T follicular helper cell (primary cell): ENCODE data around the gene RPL36.
"Not testable (repeated sequence)": the region's sequence is repeated elsewhere in the genome, so short reads cannot be mapped to it uniquely, and the experiment has no call there.

Source experiments
- DNase-seq: peaks from one replicate; pipeline ENCODE4 v3.0.0-alpha.2; 2020; ENCODE audit warnings: low read depth

The RPL36 gene

GRCh38 chr19:5706876-5707573 is 16.9 kb downstream of the RPL36 start:
- no peak for DNase-seq

DNA sequence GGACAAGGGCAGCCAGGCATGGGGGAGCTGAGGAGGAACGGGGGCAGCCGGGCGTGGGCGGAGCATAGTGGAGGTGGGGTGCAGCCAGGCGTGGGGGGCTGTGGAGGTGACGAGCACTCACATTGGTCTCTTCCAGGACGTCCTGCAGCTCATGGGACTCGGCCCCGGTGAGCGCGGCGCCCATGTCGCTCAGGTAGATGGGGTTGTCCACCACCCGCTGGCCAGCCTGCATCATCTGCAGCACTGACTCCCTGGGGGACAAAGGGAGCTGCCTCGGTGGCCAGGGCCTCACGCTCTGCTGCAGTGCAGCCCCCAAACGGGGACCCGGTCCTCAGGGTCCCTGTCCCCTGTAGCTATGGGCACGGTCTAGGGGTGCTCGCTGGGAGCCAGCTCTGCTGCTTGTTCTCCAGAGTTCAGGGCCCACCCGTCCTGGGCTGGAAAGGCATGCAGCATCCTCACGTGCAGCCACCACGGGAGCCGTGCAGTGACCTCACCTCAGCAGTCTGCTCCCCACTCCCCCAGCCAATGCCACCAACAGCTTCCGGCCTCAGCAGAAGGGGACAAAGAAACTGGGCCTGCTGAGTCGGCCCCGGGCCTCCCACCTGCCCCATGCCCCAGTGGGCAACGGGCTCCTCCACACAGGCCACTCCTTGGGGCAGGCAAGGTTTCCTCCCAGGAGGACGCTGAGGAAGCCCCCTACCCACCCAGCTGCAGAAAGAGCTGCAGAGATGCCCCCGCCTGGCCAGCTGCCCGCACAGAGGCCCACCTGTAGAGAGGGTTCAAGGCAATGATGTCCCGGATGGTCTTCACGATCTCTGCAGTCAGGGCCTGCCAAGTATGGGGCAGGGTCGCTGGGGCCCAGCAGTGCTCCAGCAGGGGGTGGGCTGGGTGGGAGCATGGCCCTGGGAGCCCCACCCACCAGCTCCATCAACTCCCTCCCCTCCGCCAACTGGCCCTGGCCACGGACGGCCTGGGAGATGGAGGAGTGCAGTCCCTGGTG is 17.8 kb downstream of the RPL36 start:
- no peak for DNase-seq

GRCh38 chr19:5711025-5711424 is 20.9 kb downstream of the RPL36 start:
- no peak for DNase-seq

DNA sequence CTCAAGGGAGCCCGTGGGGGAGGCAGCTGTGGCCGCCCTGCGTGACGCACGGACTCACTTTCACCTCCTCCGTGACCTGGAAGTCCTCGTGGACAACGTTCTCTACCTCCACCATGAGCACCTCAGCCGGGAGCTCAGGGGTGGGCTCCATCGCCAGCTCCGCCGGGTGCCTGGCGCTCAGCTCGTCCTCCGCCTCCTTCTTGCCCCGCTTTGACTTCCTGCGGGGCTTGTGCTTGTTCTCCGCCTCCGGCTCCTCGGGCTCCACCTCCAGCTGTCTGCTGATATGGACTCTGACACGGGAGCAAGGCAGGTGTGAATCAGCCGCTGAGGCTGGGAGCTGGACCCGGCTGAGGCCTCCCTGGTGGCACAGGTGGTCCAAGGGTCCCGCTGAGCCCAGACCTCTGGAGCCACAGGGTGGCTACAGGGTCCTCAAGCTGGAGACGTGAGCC is 21.6 kb downstream of the RPL36 start:
- no peak for DNase-seq

- DNase-seq = no peak
These were observed 23.1 kb downstream of the RPL36 start for GRCh38 chr19:5713228-5713627.

GRCh38 chr19:5714816-5715215 is 24.7 kb downstream of the RPL36 start:
- no peak for DNase-seq

GRCh38 chr19:5717215-5717935 is 27.3 kb downstream of the RPL36 start:
- DNase-seq = no peak

DNA sequence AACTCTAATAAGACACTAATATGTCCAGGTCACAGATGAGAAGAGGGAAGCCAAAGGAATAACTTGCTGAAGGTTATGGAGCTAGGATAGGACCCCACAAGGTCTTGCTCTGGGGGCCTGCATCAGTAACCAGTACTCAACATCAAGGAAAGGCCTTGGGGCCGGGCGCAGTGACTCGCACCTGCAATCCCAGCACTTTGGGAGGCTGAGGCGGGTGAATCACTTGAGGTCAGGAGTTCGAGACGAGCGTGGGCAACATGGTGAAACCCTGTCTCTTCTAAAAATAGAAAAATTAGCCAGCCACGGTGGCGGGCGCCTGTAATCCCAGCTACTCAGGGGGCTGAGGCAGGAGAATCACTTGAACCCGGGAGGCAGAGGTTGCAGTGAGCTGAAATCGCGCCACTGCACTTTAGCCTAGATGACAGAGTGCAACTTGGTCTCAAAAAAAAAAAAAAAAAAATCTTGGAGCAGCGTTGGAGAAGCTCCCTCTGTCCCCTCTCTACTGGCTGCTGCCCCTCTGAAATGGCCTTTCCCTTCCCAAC is 28.0 kb downstream of the RPL36 start:
- no peak for DNase-seq

DNA sequence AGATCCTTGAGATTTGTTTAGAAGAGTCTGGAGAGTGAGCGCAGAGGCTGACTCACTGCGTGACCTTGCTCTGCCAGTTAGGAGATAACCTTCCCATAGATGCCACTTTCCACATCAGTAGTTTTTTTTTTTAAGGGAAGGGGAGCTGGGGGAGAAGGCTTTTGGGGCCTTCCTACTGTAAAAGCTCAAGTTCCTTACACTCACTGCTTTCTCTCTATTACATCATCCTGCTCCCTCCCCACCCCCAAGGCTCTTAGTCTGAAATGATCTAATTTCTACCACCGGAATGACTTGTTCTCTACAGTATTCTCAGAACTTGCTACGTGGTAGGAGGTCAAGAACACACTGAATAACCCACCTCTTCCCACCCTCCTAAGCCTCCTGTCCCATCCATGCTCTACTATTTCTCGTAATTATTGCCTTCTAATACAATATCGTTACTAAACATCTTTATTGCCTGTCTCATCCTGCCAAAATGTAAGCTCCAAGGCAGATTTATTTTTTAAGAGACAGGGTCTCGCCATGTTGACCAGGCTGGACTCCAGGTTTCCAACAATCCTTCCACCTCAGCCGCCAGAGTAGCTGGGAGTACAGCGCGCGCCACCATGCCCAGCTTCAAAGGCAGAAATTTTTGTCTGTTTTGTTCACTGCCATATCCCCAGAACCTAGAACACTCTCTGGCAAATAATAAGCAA is 28.6 kb downstream of the RPL36 start:
- DNase-seq = no peak

DNA sequence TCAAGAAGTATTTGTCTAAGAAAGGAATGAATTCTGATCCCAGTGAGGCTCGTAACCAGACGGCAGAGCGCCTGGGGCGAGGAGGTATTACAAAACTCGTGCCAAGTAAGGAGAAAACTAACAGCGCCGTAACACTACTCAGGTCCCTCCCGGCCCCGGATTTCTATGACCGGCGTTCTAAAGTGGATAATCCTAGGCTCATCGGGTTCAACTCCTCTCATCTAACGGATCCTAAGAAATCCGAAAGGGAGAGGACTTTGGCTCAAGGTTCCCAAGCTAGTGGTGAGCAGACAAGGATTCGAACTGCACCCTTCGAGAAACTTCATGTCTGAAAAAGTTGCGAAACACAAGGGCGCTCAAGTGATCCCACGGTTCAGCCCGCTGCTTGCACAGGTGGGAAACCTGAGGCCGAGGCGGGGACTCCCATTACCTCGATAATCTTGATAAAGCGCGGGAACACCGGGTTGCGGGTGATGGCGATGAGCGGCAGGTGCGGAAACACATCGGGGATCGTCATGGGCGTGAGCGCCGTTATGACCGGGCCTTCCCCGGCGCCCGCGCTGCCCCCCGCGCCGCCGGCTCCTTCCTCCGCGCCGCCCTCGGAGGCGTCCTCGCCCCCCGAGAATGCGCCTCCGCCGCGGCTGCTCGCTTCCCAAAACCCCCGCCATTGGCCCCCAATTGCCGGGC is 29.3 kb downstream of the RPL36 start:
- DNase-seq = no peak

DNA sequence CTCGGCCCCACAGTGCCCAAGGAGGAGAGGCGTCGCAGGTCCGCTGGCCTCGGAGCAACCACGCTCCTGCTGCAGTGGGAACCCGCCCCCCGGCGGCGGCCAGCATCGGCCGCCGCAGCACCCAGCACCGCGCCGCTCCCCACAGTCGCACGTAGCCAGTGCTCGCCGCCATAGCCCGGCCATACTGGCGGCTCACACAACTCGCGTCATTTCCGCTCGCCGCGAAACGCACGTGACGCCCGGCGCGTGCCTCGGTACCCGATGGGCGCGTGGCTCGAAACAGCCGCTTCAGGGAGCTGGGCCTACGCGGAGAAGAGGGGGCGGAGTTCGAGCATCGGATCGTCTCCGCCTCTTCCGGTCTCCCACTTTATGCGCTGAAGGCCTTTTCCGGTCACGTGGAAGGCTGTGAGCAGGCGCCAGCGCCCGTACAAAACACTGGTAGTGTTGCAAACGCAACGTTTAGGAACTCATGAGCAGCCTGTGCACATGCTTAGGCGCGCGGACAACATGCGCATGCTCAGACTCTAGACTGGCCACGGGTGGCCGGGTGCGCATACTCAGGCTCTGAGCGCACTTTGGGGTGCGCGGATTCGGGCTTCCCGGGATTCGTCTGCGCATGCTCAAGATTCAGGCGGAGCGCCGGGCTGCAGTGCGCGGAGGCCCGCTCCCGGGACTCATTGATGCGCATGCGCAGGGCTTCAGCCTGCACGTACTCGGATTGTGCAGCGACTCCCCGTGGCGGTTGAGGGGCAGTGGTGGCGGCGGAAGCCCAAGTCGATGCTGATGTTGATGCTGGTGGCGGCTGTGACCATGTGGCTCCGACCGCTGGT is 30.1 kb downstream of the RPL36 start, which contains the start of the genes CATSPERD and LONP1:
Gene CATSPERD (plus strand): TSS at position 677 of the 830 bp plus-strand sequence. CDS start 101 bp downstream, at position 778.
Gene LONP1 (minus strand): TSS at position 186 of the 830 bp plus-strand sequence. CDS start 14 bp downstream, at position 172.
- DNase-seq = peak; percentile 97

DNA sequence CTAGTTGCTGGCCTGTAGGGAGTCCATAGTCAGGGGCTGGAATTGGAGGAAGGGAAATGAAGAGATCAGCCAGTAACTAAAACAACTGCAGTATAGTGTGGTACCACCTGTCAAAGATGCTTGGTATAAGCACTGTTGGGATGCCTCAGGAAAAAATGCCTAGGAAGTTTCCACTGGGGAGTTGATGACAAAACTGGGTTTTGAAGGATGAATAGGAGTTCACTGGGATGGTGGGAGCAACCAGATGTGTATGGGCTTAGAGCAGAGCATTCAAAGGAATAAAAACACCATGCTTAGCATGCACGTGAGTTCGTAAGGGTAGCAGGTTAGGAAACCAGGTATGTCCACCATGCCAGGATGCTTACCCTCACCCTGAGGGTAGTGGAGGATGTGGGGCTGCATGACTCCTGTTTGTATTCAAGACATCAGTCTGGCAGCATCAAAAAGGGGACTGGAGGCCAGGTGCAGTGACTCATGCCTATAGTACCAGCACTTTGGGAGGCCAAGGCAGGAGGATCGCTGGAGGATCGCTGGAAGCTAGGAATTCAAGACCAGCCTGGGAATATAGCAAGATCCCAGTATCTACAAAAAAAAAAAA is 37.5 kb downstream of the RPL36 start:
- no peak for DNase-seq

DNA sequence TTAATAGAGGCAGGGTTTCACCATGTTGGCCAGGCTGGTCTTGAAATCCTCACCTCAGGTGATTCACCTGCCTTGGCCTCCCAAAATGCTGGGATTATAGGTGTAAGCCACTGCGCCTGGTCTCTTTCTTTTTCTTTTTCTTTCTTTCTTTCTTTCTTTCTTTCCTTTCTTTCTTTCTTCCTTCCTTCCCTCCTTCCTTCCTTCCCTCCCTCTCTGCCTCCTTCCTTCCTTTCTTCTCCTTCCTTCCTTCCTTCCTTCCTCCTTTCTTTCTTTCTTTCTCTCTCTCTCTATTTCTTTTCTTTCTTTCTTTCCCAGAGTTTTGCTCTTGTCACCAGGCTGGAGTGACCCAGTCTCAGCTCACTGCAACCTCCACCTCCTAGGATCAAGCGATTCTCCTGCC is 43.1 kb downstream of the RPL36 start:
- not testable (repeated sequence) for DNase-seq

GRCh38 chr19:5738423-5738822 is 48.3 kb downstream of the RPL36 start:
- DNase-seq = no peak
